ENCODE results near the gene TPCN1. TPM values are rescaled to one million over a fixed set of nuclear protein-coding genes. Genes with fewer than 3 reads are reported as not detected.

The TPCN1 gene
- total and polyA plus RNA-seq, 2 donors from 2014 or later, result 38.4 to 93.3 TPM

DNA sequence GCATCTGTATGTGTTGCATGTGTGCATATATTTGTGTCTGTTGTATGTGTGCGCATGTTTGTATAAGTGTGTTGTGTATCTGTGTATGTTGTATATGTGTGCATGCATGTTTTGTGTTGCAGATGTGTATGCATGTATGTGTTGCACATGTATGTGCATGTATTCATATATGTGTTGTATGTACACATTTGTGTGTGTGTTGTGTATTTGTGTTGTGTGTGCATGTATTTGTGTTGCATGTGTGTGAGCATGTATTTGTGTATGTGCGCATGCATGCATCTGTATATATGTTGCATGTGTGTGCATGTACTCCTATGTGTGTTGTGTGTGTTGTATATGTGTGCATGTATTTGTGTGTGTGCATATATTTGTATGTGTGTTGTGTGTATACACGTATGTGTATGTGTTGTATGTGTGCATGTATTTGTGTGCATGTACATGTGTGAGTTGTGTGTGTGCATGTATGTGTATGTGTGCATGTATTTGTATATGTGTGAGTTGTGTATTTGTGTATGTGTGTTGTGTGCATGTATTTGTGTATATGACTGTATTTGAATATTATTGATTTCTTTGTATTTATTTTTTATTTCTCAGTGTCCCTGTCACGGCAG is 96.9 kb downstream of the TPCN1 start:
- no peak for FAIRE-seq
- intact Hi-C loops (cut with DNase I), result no loop called here
- H3K27ac ChIP-seq (ENCODE audit: low read depth in 2 of 2, low read length in 2 of 2), result no peak overlapping the region
- H3K9me3 ChIP-seq (ENCODE audit: control insufficient read depth in 2 of 3, insufficient read depth in 1 of 3, low read length in 3 of 3), result no peaks in the 10 kb centered on the region
- DNase-seq, result no peak
- peak overlapping the region in 1 of 3 donors; percentile 8 for H3K4me3 ChIP-seq (ENCODE audit: low read length in 3 of 3)
- H3K27me3 ChIP-seq (ENCODE audit: control insufficient read depth, insufficient read depth, low read length), result no peaks in the 10 kb centered on the region
- H3K4me1 ChIP-seq (ENCODE audit: control insufficient read depth in 2 of 3, insufficient read depth in 2 of 3, low read depth in 1 of 3, low read length in 3 of 3), result no peaks in the 10 kb centered on the region
- TF ChIP-seq, protein P1, sequence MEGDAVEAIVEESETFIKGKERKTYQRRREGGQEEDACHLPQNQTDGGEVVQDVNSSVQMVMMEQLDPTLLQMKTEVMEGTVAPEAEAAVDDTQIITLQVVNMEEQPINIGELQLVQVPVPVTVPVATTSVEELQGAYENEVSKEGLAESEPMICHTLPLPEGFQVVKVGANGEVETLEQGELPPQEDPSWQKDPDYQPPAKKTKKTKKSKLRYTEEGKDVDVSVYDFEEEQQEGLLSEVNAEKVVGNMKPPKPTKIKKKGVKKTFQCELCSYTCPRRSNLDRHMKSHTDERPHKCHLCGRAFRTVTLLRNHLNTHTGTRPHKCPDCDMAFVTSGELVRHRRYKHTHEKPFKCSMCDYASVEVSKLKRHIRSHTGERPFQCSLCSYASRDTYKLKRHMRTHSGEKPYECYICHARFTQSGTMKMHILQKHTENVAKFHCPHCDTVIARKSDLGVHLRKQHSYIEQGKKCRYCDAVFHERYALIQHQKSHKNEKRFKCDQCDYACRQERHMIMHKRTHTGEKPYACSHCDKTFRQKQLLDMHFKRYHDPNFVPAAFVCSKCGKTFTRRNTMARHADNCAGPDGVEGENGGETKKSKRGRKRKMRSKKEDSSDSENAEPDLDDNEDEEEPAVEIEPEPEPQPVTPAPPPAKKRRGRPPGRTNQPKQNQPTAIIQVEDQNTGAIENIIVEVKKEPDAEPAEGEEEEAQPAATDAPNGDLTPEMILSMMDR (IDR thresholded peaks at IDR 0.05; ENCODE audit: borderline replicate concordance, extremely low read depth, insufficient read depth), result no peak
- peaks cover 7 to 27% (median 13%) of the 10 kb centered on the region in 3 donors for H3K36me3 ChIP-seq (ENCODE audit: control insufficient read depth in 2 of 3, insufficient read depth in 3 of 3, low read length in 3 of 3)
- H3K9ac ChIP-seq (ENCODE audit: low read length in 3 of 3), result no peak overlapping the region

DNA sequence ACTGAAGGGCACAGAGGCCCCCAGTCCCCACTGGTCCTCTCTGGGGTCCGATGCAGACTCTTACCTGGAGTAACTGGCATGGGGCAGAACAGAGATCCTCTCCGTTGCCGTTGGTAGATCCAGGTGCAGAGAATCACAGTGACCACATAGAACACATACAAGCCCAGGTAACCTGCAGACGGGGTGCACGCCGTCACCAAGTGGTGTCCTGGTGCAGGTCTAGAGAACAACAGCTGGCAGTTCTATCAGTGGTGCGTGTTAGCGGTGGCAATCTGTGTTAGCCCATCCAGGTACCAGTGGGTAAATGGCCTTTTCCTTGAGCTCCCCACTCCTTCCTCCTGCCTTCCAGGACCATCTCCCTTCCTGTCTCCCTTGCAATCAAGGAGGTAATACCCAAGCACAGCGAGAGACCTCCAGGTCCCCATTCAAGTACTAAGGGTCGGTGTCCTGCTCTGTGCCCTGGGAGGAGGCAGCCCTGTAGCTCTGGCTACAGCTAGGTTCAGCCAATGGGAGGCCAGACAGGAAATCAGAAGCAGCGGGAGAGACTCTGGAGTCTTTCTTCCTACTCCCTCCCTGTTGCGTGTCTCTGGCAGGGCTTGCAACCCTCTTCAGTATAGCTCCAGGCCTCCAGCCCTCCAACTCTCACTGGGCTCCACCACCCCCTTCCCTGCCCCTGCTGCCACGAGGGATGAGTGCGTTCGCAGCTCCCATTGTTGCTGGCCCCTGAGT is 97.8 kb downstream of the TPCN1 start:
- Histone ChIP-seq H3K36me3 (ENCODE audit: control insufficient read depth in 2 of 3, insufficient read depth in 3 of 3, low read length in 3 of 3) (peaks cover 7 to 27% (median 13%) of the 10 kb centered on the region in 3 donors), H3K27me3 (ENCODE audit: control insufficient read depth, insufficient read depth, low read length) (no peaks in the 10 kb centered on the region), H3K9ac (ENCODE audit: low read length in 3 of 3) (no peak overlapping the region), H3K4me3 (ENCODE audit: low read length in 3 of 3) (no peak overlapping the region), H3K9me3 (ENCODE audit: control insufficient read depth in 2 of 3, insufficient read depth in 1 of 3, low read length in 3 of 3) (no peaks in the 10 kb centered on the region), H3K4me1 (ENCODE audit: control insufficient read depth in 2 of 3, insufficient read depth in 2 of 3, low read depth in 1 of 3, low read length in 3 of 3) (no peaks in the 10 kb centered on the region), H3K27ac (ENCODE audit: low read depth in 2 of 2, low read length in 2 of 2) (no peak overlapping the region)
- intact Hi-C loops (cut with DNase I), result no loop called here
- no peak for DNase-seq
- no peak for FAIRE-seq
- TF ChIP-seq, protein P1 (IDR thresholded peaks at IDR 0.05; ENCODE audit: borderline replicate concordance, extremely low read depth, insufficient read depth), result no peak

DNA sequence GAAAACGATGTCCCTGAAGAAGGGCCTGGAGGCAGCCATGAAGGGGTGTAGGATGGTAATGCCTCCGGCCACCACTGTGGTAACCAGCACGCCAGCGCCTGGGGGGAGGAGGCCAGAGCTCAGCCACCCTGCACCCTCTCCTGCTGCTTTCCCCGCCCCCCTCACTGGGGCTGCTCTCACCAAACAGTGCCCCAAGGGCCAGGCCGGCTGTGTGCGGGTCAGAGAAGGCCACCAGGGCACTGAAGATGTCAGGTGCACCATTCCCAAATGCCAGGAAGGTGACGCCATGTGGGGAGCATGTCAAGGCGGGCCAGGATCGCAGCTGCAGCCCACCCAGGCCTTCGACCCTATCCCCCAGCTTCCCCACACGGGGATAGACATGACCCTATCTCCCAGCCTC is 99.1 kb downstream of the TPCN1 start:
- Histone ChIP-seq H3K27me3 (ENCODE audit: control insufficient read depth, insufficient read depth, low read length) (no peaks in the 10 kb centered on the region), H3K27ac (ENCODE audit: low read depth in 2 of 2, low read length in 2 of 2) (no peak overlapping the region), H3K4me3 (ENCODE audit: low read length in 3 of 3) (no peak overlapping the region), H3K36me3 (ENCODE audit: control insufficient read depth in 2 of 3, insufficient read depth in 3 of 3, low read length in 3 of 3) (peaks cover 7 to 27% (median 13%) of the 10 kb centered on the region in 3 donors), H3K9ac (ENCODE audit: low read length in 3 of 3) (no peak overlapping the region), H3K9me3 (ENCODE audit: control insufficient read depth in 2 of 3, insufficient read depth in 1 of 3, low read length in 3 of 3) (no peaks in the 10 kb centered on the region), H3K4me1 (ENCODE audit: control insufficient read depth in 2 of 3, insufficient read depth in 2 of 3, low read depth in 1 of 3, low read length in 3 of 3) (no peaks in the 10 kb centered on the region)
- FAIRE-seq (no peak), DNase-seq (no peak)
- TF ChIP-seq, protein P1 (IDR thresholded peaks at IDR 0.05; ENCODE audit: borderline replicate concordance, extremely low read depth, insufficient read depth), result no peak
- intact Hi-C loops (cut with DNase I), result no loop called here

Measured in kidney (tissue), 14 donors.